ENCODE data around the gene GZMM.
"Not testable (repeated sequence)": the region's sequence is repeated elsewhere in the genome, so short reads cannot be mapped to it uniquely, and the experiment has no call there.

GZMM gene

DNA sequence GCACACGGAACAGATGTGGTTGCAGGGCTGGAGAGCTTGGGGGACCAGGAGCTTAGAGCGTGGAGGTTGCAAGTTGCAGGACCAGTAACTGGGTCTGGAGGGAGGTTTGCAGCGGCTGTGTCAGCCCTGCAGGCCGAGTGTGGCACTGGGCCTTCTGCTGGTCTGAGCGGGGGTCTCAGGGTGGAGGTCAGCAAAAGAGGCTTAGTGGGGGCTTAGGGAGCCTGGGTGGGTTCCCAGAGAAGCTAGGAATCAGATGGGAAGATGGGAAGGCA is 40.1 kb downstream of the GZMM start:
- no peak for DNase-seq

- DNase-seq: peak; percentile 62
Measured at GRCh38 chr19:584240-585001, 40.6 kb downstream of the GZMM start.

DNA sequence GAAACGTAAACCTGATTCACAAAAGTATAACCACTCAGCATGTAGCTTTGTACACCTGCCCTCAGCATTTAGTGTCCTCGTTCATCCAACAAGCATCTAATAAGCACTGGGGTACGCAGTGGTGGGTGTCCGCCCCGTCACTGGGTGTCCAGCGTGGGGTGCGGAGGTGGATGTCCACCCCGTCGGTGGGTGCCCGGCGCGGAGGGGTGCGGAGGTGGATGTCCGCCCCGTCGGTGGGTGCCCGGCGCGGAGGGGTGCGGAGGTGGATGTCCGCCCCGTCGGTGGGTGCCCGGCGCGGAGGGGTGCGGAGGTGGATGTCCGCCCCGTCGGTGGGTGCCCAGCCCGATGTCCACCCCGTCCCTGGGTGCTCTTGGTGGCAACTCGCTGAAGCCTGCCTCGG is 41.3 kb downstream of the GZMM start:
- DNase-seq: not testable (repeated sequence)

- DNase-seq: no peak
Measured at GRCh38 chr19:585551-586110, 41.8 kb downstream of the GZMM start.

- DNase-seq: peak; percentile 78
Measured at GRCh38 chr19:588093-588740, 44.4 kb downstream of the GZMM start.

DNA sequence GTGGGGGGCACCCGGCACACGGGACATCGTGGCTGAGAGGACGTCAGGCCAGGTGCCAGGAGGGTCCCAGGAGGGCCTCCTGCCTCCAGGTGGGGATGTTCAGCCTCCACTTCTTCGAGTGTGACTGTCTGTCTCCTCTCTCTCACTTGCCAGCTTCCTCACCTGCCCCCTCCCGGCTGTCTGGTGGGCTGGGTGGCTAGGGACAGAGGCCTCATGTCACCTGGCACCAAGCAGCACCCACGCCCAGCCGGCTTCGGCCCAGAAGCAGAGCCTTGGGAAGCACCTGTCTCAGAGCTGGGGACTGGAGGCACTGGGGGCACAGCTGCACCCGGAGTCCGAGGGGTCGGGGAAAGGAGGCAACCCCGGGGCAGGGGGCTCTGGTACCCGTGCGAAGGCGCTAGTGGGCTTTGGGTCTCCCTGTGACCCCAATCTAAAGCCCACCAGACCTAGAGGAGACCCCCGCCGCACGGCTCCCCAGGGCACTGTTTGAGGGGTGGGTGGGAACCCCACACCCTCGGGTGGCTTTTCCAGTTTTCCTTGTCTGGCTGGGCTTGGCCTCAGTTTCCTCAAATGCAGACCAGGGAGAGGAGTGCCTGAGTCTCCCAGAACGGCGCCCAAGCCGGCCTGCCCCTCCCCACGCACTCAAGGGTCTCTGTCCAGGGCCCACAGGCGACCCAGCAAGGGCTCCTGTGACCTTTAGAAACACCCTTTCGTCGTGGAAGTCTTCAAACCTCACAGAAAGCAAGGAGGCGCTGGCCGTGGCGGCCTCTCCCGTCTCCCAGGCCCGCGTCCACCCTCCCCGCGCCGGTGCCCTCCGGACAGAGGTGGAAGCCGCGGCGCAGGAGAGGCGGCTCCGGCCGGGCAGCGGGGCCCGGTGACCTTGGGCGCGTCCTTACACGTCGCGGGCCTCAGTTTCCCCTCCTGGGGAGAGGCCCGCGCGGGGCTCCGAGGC is 45.2 kb downstream of the GZMM start:
- DNase-seq: no peak

DNA sequence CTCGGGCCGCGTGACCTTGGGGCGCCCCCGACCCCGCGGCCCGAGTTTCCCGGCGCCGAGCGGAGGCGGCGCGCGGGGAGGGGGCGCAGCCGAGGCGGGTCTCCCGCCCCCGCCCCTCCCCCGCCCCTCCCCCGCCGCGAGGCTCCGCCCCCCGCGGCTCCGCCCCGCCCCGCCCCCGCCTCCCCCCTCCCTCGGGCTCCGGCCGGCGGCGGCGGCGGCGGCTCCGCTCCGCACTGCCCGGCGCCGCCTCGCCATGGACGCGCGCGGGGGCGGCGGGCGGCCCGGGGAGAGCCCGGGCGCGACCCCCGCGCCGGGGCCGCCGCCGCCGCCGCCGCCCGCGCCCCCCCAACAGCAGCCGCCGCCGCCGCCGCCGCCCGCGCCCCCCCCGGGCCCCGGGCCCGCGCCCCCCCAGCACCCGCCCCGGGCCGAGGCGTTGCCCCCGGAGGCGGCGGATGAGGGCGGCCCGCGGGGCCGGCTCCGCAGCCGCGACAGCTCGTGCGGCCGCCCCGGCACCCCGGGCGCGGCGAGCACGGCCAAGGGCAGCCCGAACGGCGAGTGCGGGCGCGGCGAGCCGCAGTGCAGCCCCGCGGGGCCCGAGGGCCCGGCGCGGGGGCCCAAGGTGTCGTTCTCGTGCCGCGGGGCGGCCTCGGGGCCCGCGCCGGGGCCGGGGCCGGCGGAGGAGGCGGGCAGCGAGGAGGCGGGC is 46.0 kb downstream of the GZMM start, which contains the start of gene HCN2:
HCN2 (plus strand) TSS at position 189 of the 703 bp plus-strand sequence; CDS start at position 254, 65 bp downstream.
- DNase-seq: no peak

- DNase-seq: no peak
Measured at GRCh38 chr19:590396-590745, 46.5 kb downstream of the GZMM start.

DNA sequence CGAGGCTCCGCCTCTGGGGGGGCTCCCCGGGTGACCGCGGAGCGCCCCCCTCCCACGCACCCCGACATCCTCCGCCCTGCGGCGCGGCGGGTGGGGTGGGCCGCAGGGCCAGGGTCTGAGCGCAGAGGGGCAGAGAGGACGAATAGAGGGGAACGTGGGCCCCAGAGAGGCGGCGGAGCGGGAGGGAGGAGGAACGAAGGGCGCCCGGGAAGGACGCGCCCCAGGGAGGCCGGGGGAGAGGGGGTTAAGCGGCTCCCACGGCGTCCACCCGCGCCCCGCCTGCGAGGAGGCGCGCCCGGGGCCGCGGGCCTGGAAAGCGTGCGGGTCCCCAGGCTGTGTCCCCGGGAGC is 46.9 kb downstream of the GZMM start:
- DNase-seq: no peak

DNA sequence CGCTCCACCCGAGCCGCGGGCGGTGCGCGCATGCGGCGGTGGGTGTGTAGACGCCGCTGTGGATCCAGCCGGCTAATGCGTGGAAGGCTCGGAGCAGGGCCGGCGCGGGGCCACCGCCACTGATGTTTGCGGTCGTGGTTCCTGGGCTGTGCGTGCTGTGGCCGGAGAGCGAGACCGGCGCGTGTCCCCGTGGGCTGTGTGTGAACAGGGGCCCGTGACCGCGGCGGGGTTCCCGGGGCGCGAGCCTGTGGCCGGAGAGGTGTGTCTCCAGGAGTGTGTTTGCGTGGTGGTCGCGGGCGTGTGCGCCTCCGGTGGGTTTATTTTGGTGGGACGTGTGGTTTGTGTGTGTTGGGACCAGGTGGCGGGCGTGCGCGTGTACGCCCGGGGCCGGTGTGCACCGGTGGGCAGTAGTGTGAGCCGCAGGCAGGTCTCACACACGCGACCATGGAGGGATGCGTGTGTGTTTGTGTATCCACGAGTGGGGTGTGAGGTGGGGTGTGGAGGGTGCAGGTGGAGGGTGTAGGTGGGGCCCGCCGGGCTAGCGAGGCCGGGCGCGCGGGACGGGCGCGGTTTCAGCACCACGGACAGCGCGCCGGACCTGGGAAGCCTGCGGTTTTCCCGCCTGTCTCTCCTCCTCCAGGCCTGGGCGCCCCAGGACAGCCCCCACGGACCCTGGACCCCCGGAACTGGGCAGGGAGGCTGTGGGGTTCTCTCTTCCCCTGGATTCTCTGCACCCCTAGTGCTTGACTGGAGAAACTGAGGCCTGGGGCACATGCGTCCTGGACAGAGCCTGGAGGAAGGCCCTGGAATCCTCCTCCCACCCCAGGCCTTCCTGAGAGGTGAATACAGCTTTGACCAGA is 47.5 kb downstream of the GZMM start:
- no peak for DNase-seq

- no peak for DNase-seq
Measured at GRCh38 chr19:592101-592500, 48.2 kb downstream of the GZMM start.

DNA sequence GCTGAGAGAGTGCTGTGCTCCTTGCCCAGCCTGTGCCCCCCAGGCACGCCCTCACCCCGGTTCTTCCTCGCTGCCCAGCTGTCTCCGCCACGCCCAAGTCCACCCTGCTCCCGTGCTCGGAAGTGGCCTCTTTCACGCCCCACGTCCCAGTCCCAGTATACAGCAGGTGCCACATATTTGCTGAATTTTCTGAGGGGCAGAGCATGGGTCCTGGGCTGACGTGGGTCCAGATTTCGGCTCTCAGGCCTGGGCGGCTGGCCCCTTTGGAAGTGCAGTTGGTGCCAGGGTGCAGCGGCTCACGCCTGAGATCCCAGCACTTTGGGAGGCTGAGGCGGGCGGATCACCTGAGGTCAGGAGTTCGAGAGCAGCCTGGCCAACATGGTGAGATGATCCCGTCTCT is 49.2 kb downstream of the GZMM start:
- no peak for DNase-seq

DNA sequence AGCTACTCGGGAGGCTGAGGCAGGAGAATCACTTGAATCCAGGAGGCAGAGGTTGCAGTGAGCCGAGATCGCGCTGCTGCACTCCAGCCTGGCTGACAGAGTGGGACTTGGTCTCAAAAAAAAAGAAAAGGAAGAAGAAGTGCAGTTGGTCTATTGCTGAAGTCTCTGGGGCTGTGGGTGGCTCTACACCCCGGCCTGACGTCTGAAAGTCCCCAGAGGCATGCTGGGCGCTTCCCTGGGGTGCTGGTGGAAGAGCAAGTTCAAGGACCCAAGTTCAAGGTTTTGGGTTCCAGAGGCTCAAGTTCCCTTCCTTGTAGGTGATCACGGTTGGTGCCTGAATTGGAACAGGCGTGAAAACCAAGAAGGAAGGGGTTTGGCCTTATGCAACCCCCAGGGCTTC is 49.7 kb downstream of the GZMM start:
- DNase-seq: no peak

- no peak for DNase-seq
Measured at GRCh38 chr19:594265-594870, 50.5 kb downstream of the GZMM start.

GRCh38 chr19:595326-596262 is 51.7 kb downstream of the GZMM start:
- no peak for DNase-seq

- DNase-seq: no peak
Measured at GRCh38 chr19:596263-596655, 52.4 kb downstream of the GZMM start.

GRCh38 chr19:597406-598315 is 53.8 kb downstream of the GZMM start:
- peak; percentile 38 for DNase-seq

Data from stimulated activated CD4-positive, alpha-beta T cell treated with anti-CD3 and anti-CD28 coated beads, Interleukin-1b, Interleukin-23, amount 100 ng/mL, for 48 hours (primary cell).